ENCODE data around the gene TBP.
"Not testable (repeated sequence)": the region's sequence is repeated elsewhere in the genome, so short reads cannot be mapped to it uniquely, and the experiment has no call there.

The TBP gene

DNA sequence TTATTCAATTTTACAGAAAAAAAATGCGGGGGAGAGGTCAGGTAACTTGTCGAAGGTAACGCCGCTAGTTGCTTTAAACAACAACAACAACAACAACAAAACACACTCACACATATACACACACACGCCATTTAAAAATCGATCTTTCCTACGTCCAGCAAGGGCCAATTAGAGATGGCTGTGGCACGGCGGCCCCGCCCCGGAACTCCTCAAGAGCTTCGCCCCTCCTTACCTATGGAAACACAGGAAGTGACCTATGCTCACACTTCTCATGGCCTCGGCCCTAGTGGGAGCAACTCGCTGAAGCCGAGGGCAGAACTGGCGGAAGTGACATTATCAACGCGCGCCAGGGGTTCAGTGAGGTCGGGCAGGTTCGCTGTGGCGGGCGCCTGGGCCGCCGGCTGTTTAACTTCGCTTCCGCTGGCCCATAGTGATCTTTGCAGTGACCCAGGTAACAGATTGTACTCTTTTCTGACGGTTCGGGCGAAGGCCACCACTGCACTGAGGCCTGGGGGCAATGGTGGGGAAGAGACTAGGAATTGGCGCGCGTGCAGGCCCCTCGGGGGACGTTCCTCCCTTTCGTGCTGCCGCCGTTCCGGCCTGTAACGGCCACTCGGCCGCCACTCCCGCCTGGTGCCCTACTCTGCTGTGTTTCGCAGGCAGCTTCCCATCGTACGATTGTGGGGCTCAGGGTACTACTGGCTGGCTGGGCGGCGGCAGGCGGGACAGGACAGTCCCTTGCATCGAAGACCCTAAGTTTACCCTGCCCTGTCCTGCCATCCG lies at the start of gene TBP:
TSS of gene TBP (plus strand) at position 357 of the 783 bp plus-strand sequence. CDS start 2,661 bp downstream, outside the sequence.
- DNase-seq: peak; percentile 95

DNA sequence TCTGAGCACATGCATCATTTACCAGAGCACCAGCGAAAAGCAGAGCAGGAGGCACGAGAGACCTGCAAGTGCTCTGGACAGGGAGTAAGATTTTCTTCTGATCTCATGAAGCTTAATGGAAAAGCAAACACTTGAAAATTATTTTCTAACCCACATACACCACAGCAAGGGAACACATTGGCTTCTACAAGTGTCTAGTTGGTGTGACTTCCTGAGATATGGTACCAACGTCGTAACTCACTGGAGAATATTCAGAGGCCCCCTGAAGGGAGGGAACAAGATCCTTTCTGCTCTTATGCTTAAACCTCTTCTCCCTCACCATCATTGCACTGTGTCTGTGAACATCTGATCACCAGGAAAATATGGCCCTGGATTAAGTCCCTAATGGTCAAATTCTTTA lies 49.7 kb upstream of the TBP start:
- no peak for DNase-seq

DNA sequence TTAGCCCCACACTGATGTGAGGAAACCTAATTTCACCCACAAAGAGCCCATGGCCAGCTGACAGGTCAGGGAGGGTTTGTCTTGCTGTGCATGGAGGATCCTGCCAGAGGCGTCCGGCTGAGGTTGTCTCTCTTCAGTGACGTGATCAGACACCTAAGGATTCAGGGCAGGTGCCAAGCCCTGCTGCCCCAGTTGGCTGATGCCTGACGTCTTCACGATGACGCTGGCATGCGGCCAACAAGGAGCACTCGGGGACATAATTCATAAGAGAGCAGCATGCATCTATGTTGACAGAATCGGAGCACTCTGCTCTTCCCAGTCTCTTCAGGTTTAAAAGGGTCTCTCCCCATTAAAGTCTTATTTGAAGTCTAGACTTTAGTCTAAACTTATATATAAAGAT lies 48.9 kb upstream of the TBP start:
- DNase-seq: no peak

DNA sequence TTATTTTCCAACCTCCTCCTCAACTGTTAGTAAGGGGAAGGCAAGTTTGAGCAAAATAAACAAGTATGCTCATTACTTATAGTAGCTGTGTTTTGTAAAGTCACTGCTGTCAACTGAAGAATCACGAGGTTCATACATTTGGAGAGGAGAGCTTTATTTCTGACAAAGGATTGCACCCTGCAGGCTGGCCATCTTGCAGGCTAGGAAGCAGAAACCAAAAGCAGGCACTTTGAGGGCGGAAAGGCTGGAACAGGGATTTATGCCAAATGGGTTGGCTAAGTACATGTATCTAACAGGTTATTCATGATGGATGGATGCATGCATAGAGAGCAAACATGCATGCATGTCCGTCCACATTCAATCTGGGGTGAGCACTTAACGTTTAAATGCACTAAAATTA lies 47.7 kb upstream of the TBP start:
- no peak for DNase-seq

DNA sequence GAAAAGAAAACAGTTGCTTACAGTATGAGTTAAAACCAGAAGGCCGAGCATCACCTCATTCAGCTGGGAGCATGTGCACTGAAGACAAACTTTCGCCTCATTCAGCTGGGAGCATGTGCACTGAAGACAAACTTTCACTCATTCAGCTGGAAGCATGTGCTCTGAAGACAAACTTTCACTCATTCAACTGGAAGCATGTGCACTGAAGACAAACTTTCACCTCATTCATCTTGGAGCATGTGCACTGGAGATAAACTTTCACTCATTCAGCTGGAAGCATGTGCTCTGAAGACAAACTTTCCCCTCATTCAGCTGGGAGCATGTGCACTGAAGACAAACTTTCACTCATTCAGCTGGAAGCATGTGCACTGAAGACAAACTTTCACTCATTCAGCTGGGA lies 46.4 kb upstream of the TBP start:
- DNase-seq: not testable (repeated sequence)

DNA sequence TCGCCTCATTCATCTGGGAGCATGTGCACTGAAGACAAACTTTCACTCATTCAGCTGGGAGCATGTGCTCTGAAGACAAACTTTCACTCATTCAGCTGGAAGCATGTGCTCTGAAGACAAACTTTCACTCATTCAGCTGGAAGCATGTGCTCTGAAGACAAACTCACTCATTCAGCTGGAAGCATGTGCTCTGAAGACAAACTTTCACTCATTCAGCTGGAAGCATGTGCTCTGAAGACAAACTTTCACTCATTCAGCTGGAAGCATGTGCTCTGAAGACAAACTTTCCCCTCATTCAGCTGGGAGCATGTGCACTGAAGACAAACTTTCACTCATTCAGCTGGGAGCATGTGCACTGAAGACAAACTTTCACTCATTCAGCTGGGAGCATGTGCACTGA lies 45.9 kb upstream of the TBP start:
- DNase-seq: not testable (repeated sequence)

DNA sequence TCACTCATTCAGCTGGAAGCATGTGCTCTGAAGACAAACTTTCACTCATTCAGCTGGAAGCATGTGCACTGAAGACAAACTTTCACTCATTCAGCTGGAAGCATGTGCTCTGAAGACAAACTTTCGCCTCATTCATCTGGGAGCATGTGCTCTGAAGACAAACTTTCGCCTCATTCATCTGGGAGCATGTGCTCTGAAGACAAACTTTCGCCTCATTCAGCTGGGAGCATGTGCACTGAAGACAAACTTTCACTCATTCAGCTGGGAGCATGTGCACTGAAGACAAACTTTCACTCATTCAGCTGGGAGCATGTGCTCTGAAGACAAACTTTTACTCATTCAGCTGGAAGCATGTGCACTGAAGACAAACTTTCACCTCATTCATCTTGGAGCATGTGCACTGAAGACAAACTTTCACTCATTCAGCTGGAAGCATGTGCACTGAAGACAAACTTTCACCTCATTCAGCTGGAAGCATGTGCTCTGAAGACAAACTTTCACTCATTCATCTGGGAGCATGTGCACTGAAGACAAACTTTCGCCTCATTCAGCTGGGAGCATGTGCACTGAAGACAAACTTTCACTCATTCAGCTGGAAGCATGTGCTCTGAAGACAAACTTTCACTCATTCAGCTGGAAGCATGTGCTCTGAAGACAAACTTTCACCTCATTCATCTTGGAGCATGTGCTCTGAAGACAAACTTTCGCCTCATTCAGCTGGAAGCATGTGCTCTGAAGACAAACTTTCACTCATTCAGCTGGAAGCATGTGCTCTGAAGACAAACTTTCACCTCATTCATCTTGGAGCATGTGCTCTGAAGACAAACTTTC lies 45.1 kb upstream of the TBP start:
- not testable (repeated sequence) for DNase-seq

DNA sequence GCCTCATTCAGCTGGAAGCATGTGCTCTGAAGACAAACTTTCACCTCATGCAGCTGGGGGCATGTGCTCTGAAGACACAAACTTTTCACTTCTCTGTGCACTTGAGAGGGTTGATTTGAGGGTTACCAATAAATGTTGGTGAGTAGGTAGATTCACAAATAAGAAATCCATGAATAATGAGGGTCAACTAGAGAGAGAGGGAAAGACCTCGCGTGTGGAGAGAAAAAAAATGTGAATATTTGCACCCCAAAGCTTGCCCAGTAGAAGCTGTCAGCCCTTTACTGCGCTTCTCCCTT lies 44.5 kb upstream of the TBP start:
- DNase-seq: no peak

DNA sequence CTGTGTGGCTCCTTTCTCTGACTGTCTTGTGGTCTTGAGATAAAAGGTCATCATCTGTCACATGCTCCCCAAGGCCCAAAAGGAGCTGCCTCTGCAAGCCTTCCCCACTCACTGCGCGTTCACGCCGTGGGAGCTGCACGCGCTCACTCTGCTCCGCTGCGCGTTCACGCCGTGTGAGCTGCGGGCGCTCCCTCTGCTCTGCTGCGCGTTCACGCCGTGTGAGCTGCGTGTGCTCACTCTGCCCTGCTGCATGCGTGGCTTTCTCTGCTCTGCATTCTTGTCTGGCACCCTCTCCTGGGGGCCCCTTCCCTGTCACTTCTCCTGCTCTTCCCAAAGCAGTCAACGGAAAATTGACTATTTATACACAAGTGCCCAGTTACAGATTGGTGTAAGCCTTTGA lies 43.5 kb upstream of the TBP start:
- no peak for DNase-seq

DNA sequence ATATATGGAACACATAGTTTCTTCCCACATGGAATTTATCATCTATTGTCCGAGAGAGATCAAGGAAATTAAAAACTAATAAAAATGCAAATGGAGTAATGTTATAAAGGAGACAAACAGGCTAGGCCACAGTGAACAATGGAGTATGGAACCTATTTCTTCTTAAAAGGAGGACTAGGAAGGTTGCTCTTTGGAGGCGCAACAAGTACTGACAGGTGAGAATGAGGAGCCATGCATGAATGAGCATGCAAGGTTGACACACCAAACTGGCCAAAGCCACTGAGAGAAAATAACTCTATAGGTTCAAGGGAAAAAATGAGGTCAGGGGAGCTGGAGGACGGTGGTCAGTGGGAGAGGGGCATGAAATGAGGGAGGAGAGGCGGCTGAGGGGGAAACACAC lies 41.9 kb upstream of the TBP start:
- DNase-seq: no peak

DNA sequence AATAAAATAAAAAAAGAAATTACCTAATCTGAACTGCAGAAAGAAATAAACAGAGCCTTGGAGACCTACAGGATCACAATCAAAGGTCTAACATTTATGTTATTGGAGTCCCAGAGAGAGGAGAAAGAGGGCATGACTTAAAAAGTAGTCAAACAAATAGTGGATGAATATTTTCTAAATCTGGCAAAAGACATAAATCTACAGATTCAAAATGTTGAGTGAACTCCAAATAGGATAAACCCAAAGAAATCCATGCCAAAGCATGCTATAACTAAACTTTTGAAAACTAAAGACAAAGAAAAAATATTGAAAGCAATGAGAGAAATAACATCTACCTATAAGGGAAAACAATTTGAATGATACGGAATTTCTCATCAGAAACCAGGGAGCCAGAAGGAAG lies 39.3 kb upstream of the TBP start:
- DNase-seq: no peak

DNA sequence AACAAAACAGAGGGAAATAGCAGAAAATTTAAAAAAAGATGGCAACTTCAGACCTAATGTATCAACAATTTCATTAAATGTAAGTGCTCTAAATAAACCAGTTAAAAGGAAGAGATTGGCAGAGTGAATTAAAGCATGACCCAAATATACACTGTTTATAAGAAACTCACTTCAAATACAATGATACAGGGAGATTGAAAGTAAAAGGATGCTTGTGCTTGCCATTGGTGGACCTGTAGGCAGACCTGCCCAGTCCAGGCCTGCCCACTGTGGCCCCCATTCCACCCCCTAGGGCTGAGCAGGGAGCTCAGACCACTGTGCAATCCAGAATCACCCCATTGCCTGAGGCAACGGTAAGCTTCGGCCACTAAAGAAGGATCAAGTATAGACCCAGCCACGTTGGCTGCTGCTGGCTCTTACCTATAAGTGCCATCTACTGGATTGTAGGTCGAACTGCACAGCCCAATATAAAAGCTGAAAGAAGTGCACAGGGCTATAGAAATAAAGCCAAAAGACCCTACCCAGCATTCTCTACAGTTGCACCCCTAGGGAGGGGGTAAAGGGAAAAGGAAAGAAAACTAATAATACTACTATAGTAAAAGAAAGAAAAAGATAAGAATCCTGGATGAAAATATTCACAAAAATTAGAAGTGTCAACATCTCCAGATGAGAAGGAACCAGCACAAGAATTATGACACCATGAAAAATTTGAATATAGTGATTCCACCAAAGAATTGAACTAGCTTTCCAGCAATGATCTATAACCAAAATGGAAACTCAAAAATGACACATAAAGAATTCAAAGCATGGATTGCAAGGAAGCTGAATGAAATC lies 37.2 kb upstream of the TBP start:
- DNase-seq: peak; percentile 18

DNA sequence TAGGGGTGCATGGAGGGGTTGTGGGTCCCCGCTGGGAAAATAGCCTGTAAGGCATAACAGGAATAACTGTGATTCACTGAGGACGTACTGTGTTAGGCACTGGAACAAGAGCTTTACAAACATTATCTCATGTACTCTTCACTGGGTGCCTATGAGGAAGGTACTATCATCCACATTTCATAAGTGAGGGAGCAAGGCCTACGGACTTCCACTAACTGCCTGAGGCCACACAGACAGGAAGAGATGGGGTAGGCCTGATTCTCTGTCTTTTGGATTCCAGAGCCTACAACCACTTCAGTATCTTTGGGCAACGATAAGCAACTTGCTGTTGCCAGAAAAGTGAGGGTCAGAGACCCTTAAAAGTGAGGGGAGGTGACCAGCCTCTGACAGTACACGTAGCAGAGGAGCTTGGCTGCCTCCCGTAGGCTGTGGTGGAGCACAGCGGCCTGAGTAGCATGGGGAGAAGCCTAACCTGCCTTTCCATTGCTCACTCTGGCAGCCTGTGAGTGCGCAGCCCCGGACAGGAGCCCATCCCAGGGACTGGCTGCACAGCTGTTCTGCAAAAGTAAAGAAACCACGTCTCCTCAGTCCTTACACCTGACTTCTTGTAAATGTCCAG lies 31.5 kb upstream of the TBP start:
- DNase-seq: no peak

DNA sequence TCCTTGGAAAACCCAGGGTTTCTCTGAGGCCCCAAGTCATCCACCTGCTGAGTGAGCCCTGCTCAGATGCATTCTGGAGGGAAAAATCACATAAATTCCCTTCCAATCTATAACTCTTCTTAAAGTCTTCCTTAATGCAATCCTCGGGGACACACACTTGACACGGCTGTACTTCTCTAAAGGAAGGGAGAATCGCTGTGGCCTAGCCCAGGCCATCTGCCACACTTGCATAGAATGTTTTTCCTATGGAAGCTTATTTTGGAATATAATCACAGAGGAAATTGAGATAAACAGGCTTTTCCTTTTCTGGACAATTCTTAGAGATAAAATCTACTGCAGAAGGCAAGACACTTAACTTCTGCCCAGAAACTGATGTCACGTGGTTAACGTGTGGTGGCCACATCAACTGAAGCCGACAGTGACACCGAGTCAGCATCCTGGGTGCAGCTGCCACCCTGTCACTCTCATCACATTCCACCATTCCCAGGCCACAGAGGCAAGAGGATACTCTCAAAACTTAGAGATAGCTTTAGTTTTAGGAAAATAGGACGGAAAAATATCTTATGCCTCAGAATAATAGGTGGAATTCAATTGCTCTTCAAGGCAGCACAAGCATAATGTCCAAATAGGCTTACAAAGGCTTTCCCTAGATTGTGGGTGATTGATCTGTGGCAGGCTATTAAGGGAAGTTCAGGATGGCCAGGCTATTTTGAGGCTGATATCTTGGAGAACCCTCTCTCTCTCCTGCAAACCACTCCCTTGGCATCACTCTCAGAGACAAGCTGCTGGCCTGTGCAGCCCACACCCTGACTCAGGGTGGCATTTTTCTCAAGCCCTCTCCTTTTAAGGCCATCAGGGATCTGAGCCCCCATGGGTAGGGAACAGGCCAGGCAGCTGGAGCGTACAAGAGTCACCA lies 30.7 kb upstream of the TBP start:
- DNase-seq: no peak

DNA sequence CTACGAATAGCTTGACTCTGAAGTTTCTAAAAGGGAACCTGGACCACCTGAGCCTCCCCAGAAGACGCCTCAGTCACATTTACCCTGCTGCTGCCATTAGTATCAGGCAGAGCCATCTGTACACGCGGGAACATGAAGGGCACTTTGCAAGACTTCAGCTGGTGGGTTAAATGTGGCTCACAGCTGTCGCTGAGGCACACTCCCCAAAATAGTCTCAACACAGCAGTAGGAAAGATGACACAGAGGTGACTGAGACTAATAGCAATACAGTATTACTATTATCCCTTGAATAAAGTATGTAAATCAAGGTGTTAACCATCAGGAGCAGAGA lies 30.0 kb upstream of the TBP start:
- no peak for DNase-seq

DNA sequence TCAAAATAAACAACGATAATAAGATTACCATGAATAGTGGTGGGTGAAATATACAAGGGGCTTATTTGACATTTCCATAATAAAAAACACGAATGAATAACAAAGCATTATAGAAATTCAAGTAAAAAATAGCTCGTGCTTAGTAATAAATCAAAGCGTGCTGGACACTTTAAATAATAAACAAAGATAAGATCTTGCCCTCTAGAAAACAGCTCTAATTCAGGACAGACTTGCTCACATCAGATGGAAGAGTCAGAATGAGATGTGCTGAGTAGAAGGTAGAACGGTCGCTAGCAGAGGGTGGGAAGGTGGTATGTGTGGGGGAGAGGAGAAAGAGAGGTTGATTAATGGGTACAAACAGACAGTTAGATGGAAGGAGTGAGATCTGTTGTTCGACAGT lies 28.4 kb upstream of the TBP start:
- no peak for DNase-seq

DNA sequence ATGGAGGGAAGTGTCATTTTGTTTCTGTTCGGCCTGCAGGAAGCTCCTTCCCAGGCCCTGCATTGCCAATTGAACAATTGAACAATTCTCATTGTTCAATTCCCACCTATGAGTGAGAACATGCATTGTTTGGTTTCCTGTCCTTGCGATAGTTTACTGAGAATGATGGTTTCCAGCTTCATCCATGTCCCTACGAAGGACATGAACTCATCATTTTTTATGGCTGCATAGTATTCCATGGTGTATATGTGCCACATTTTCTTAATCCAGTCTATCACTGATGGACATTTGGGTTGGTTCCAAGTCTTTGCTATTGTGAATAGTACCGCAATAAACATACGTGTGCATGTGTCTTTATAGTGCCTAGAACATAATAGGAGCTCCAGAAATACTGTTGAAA lies 26.2 kb upstream of the TBP start:
- DNase-seq: not testable (repeated sequence)

DNA sequence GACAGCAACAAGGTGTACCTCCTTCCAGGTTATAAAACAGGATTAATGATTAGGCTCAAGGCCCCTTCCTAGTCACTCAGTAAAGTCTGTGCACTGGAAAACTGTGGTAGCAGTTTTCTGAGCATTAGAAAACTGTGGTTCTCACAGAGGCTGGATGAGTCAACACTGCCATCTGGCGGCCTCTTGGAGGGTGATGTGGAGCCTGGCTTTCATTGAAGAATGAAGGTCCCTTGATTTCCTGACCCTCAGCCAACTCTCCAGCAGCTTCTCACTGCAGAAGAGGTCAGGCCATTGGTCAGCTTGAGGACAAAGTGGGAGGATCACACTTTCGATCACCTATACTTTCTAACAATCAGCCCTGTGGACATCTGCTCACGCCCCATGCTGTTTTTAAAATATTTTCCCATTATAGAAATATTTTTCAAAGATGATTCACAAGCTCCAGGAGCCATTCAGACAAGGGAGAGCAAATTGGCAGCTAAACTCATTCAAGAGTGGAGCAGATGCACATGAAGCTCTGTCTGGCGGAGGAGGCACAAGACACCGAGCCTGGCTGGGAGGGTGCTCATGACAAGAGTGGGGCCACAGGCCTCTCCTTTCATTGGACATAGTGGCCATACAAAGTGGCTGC lies 24.2 kb upstream of the TBP start:
- peak; percentile 67 for DNase-seq

DNA sequence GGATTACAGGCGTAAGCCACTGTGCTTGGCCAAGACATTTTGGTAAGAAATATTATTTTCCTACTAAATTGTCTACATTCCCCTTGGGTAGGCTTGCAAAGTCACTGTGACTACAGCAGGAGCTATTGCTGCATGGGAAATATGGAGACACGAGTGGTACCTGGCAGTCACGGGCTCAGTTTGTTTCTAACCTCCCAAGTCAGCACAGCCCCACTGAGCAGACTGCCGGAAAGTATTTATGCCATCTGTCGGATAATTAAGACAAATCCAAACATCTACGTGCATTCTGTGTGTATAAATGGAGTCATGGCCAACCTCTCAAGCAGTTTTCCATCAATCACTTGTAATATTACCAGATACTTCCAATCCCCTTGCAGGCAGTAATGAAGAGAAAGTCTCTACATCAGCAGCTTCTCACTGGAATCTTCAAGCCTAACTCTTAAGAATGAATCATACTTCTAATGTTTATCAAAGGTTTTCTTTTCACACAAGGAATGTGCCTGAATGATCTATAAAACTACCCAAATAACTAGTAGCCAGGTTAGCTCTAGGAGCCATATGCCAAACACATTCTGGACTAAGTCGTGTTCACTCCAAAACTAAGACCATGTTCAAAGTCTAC lies 21.2 kb upstream of the TBP start:
- DNase-seq: no peak

DNA sequence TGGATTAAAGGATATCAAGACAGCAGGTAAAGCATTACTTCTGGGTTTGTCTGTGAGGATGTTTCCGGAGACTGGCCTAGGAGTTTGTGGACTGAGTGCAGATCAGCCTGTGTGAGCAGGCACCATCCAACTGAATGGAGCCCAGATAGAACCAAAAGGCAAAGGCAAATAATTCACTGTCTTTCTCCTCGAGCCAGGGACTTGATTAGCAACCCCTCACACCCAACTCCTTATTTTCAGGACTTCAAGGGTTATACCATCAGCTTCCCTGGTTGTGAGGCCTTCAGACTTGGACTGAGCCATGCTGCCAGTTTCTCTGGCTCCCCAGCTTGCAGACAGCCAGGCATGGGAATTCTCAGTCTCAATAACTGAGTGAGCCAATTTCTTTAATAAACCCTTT lies 20.4 kb upstream of the TBP start:
- DNase-seq: no peak

DNA sequence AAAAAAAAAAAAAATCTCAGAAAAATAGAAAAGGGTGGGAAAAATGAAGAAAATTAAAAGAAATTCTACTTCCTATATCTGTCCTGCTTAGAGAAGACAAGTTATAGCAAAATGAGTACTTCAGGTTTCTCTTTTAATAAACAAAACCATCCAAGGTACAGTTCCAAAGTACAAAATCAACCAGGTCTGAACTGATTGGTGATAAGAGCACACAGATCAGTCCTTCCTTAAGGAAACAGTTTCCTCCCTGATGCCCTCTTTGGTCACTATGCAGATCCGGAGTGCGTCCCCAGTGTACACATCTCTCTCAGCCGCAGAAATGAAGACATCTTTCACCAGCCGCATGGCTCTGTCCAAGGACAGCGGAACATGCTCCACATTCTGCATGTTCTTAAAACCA lies 19.2 kb upstream of the TBP start:
- no peak for DNase-seq

All from stimulated activated CD4-positive, alpha-beta T cell treated with anti-CD3 and anti-CD28 coated beads, Interleukin-4, amount 100 ng/mL, for 1 hour (primary cell).